ENCODE results near the gene FN1.

DNA sequence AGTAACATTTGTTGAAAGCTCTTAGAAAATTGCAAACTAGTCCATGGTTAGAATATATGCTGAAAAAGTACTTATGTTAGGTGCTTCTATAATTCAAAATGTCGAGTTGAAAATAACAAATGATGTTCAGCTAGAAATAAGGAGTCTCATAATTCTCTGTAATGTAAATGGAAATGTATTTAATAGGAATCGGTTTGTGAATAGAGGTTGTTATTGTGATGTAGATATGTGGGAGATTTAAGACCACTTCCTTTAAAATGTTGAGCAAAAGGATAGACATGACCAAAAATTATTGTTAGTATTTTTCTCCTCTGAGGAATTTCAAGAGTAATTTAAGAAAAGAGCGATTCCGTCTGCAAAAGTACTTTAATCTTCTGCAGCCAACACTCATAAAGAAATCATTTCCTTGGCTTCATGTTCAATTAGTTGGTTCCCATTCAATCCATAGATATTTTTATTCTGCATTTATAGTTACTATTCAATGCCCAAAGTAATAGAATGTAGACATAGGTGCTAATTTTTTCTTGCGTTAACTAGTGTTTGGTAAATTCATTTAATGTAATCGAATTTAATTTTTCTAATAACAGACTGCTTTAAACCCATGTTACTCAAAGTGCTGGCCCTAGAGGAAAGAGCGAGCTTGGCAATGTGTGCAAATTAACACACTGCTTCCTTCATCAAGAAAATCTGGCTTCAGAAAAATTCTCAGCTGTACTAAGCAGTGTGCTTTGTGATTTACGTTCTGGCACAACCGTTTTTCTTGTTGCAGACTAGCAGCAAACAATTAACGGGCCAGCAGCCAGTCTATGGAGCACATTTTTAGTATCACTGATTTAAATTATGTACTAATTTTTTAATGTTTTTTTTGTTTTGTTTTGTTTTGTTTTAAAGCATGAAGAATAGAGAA lies 32.2 kb downstream of the FN1 start:
- TF ChIP-seq POLR2A (IDR thresholded peaks at IDR 0.05) = no peak
- TF ChIP-seq, protein P1, sequence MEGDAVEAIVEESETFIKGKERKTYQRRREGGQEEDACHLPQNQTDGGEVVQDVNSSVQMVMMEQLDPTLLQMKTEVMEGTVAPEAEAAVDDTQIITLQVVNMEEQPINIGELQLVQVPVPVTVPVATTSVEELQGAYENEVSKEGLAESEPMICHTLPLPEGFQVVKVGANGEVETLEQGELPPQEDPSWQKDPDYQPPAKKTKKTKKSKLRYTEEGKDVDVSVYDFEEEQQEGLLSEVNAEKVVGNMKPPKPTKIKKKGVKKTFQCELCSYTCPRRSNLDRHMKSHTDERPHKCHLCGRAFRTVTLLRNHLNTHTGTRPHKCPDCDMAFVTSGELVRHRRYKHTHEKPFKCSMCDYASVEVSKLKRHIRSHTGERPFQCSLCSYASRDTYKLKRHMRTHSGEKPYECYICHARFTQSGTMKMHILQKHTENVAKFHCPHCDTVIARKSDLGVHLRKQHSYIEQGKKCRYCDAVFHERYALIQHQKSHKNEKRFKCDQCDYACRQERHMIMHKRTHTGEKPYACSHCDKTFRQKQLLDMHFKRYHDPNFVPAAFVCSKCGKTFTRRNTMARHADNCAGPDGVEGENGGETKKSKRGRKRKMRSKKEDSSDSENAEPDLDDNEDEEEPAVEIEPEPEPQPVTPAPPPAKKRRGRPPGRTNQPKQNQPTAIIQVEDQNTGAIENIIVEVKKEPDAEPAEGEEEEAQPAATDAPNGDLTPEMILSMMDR (IDR thresholded peaks at IDR 0.05) = no peak
- no peak for TF ChIP-seq POLR2AphosphoS5 (IDR thresholded peaks at IDR 0.05)

Data from prostate gland (tissue), 2 donors.